ENCODE measurements around the gene KCNC4. TPM values are rescaled to one million over a fixed set of nuclear protein-coding genes. Genes with fewer than 3 reads are reported as not detected.

Gene KCNC4
- total RNA-seq, 4 donors from 2014 or later: 3.8 to 12.5 (median 4.6) TPM

DNA sequence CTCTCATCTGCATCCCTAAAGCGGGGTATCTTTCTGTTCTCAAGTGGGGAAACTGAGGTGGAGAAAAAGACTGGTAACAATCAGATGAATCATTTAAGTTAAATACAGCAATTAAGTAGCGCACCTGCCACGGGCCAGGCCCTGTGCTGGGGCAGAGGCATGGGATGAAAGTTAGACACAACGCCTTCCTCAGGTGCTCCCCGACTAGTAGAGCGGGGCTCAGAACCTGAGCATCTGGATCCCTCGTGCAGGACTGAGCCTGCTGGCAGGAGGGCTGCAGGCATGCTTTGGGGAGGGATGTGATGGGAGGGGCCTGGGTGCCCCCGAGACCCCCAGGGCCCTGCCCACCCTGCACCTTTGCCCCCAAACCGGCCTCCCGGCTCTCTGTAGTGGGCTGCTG is 14.9 kb upstream of the KCNC4 start:
- Histone ChIP-seq H3K27ac (no peak overlapping the region), H3K9me3 (no peaks in the 10 kb centered on the region), H3K4me1 (no peaks in the 10 kb centered on the region), H3K4me3 (replicated peaks in 1 of 3) (no peak overlapping the region), H3K36me3 (no peaks in the 10 kb centered on the region), H3K27me3 (no peaks in the 10 kb centered on the region)
- TF ChIP-seq POLR2A (IDR thresholded peaks at IDR 0.05): no peak
- TF ChIP-seq, protein P1, sequence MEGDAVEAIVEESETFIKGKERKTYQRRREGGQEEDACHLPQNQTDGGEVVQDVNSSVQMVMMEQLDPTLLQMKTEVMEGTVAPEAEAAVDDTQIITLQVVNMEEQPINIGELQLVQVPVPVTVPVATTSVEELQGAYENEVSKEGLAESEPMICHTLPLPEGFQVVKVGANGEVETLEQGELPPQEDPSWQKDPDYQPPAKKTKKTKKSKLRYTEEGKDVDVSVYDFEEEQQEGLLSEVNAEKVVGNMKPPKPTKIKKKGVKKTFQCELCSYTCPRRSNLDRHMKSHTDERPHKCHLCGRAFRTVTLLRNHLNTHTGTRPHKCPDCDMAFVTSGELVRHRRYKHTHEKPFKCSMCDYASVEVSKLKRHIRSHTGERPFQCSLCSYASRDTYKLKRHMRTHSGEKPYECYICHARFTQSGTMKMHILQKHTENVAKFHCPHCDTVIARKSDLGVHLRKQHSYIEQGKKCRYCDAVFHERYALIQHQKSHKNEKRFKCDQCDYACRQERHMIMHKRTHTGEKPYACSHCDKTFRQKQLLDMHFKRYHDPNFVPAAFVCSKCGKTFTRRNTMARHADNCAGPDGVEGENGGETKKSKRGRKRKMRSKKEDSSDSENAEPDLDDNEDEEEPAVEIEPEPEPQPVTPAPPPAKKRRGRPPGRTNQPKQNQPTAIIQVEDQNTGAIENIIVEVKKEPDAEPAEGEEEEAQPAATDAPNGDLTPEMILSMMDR (IDR thresholded peaks at IDR 0.05): no peak
- intact Hi-C loops (cut with DNase I): no loop called here
- WGBS, 2 donors: 80 to 94% methylated on average over 9 to 10 of the region's 10 CpGs
- no peak for DNase-seq

DNA sequence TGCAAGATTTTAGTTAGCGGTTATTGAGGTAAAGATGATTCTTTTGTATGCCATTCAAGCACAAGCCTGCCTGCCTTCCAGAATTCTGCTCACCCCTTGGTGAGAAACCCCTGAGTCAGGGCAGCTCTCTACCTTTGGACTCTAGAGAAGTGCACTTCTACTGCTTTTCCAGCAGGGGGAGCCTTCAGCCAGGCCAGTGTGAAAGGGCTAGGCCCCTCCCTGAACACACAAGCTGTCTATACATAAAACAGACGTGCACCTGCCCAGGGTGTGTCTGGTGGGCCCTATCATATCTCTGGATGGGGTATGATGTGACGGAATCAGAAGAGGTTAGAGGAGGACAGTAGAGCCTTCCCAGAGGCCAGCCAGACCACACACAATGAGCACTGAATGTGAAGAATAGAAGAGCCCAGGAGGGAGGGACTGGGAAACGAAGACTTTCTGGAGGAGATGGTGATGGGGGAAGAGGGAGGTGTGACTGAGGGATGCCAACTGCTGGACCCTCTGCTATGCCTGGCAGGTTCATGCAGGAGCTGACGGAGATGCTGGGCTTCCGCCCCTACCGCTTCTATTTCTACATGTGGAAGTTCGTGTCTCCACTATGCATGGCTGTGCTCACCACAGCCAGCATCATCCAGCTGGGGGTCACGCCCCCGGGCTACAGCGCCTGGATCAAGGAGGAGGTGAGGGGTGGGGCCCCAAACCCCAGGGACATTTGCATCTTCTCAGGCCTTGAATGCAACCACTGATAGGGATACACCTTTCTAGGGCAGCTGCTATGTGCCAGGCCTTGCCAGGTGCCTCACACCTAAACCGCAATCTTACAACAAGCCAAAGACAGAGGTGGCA is 13.0 kb upstream of the KCNC4 start:
- H3K36me3 ChIP-seq: no peaks in the 10 kb centered on the region
- H3K27me3 ChIP-seq: no peaks in the 10 kb centered on the region
- TF ChIP-seq, protein P1 (IDR thresholded peaks at IDR 0.05): peak; percentile 50 to 94 (median 62)
- no peak for TF ChIP-seq POLR2A (IDR thresholded peaks at IDR 0.05)
- H3K27ac ChIP-seq: no peak overlapping the region
- H3K4me1 ChIP-seq: no peaks in the 10 kb centered on the region
- WGBS, 2 donors: 56 to 64% methylated on average over 12 of the region's 12 CpGs
- DNase-seq: peak in 1 of 2 donors; percentile 18
- no peaks in the 10 kb centered on the region for H3K9me3 ChIP-seq
- no peak overlapping the region for H3K4me3 ChIP-seq (replicated peaks in 1 of 3)
- intact Hi-C loops (cut with DNase I): no loop called here

DNA sequence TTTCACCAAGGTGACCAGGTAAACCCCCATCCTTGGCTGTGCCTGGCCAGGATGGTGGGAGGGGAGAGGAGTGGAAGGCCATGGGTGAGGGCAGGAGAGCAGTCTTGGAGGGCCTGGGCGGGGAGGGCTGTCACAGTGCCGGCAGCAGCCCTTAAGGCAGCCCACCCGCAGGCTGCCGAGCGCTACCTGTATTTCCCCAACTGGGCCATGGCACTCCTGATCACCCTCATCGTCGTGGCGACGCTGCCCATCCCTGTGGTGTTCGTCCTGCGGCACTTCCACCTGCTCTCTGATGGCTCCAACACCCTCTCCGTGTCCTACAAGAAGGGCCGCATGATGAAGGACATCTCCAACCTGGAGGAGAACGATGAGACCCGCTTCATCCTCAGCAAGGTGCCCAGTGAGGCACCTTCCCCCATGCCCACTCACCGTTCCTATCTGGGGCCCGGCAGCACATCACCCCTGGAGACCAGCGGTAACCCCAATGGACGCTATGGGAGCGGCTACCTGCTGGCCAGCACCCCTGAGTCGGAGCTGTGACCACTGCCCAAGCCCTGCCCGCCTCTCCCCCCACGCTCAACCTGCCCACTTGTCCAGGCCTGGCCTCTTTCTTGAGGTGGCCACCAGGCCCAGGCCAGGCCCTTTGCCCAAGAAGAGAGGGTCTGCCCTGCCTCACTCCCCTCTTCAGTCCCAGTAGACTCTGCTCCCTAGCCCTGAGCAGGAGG is 12.0 kb upstream of the KCNC4 start:
- no peak for TF ChIP-seq POLR2A (IDR thresholded peaks at IDR 0.05)
- TF ChIP-seq, protein P1 (IDR thresholded peaks at IDR 0.05): no peak
- 90 to 96% methylated on average over 18 to 23 of the region's 23 CpGs for WGBS, 2 donors
- H3K9me3 ChIP-seq: no peaks in the 10 kb centered on the region
- H3K4me3 ChIP-seq (replicated peaks in 1 of 3): no peak overlapping the region
- no peak overlapping the region for H3K27ac ChIP-seq
- H3K27me3 ChIP-seq: no peaks in the 10 kb centered on the region
- DNase-seq: no peak
- intact Hi-C loops (cut with DNase I): no loop called here
- H3K4me1 ChIP-seq: no peaks in the 10 kb centered on the region
- no peaks in the 10 kb centered on the region for H3K36me3 ChIP-seq

DNA sequence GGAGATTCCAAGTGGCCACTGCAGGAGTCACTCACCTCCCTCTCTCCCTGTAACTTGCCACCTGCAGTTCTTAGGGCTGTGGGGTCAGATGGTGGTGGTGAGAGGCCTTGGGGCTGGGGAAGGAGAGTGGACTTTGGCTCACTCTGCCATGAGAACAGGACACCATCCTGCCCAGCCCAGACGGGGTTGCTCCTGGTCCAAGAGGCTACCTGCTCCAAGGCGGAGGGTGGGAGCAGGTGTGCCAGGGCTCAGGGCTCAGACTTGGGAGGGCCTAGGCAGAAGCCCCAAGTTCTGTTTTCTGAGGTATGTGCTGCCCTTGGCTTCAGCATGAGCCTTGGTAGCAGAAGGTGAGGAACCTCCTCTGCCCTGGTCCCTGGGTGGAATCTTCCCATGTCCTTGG is 11.4 kb upstream of the KCNC4 start:
- 100% methylated on average over 2 of the region's 2 CpGs for WGBS, 2 donors
- intact Hi-C loops (cut with DNase I): no loop called here
- no peak for DNase-seq
- Histone ChIP-seq H3K27ac (no peak overlapping the region), H3K4me3 (replicated peaks in 1 of 3) (no peak overlapping the region), H3K27me3 (no peaks in the 10 kb centered on the region), H3K36me3 (no peaks in the 10 kb centered on the region), H3K9me3 (no peaks in the 10 kb centered on the region), H3K4me1 (no peaks in the 10 kb centered on the region)
- no peak for TF ChIP-seq POLR2A (IDR thresholded peaks at IDR 0.05)
- TF ChIP-seq, protein P1 (IDR thresholded peaks at IDR 0.05): no peak

DNA sequence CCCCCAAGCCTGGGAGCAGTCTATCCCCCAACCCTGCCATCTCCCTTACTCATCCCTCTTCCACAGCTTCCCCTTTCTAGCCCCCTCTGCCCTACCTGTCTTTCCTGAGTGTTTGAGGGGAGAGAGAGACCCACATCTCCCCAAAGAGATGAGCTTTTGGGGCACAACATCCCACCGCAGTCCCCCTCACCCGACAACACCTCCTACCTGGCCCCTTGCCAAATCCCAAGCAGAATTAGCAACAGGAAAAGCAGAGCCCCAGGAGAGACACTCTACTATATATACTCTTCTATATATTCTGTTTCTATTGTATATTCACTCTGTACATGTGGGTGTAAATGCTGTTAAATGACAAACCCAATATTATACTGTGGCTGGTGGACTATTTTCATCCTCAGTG is 9.9 kb upstream of the KCNC4 start:
- no peak for DNase-seq
- Histone ChIP-seq H3K27ac (no peak overlapping the region), H3K4me3 (replicated peaks in 1 of 3) (no peak overlapping the region), H3K27me3 (no peaks in the 10 kb centered on the region), H3K36me3 (no peaks in the 10 kb centered on the region), H3K4me1 (no peaks in the 10 kb centered on the region), H3K9me3 (no peaks in the 10 kb centered on the region)
- intact Hi-C loops (cut with DNase I): loop anchor here (10.0 kb wide), 1 partner anchor 295 kb away; no protein-coding TSS in a partner anchor
- no peak for TF ChIP-seq POLR2A (IDR thresholded peaks at IDR 0.05)
- TF ChIP-seq, protein P1 (IDR thresholded peaks at IDR 0.05): no peak
- 30 to 34% methylated on average over 2 of the region's 2 CpGs for WGBS, 2 donors

Data from thyroid gland (tissue), 4 donors.